ENCODE measurements around the gene S1PR4. TPM values are rescaled to one million over a fixed set of nuclear protein-coding genes. Genes with fewer than 3 reads are reported as not detected.
"Not testable (repeated sequence)": the region's sequence is repeated elsewhere in the genome, so short reads cannot be mapped to it uniquely, and the experiment has no call there.

S1PR4 gene
- total and polyA plus RNA-seq, 2 donors (not counting 1 experiment from before 2014, with no cell fraction given): 84.2 to 129 TPM

- H3K79me2 ChIP-seq (ENCODE audit: control insufficient read depth, insufficient read depth, low read length): no peaks in the 10 kb centered on the region
- H3K4me3 Mint-ChIP-seq: peak overlapping the region; percentile 73
- ChIA-PET POLR2A (no interaction called here), CTCF (interaction anchor here (1.8 kb wide), 1 partner anchor 42 kb away, joined by 9 read pairs; no protein-coding TSS in a partner anchor)
- peak; percentile 74 for ATAC-seq (ENCODE audit: low read depth)
- H3K27ac Mint-ChIP-seq: peak overlapping the region; percentile 96
- TF ChIP-seq CTCF (IDR thresholded peaks at IDR 0.05): no peak
- TF ChIP-seq EZH2 (IDR thresholded peaks at IDR 0.05; ENCODE audit: borderline replicate concordance, insufficient read depth, low read depth, low read length, poor library complexity, severe bottlenecking): no peak
- peaks cover 0 to 41% (median 24%) of the 10 kb centered on the region in 3 donors for H3K9me3 ChIP-seq (ENCODE audit: control extremely low read depth in 1 of 3, control insufficient read depth in 2 of 3, insufficient read depth in 1 of 3, low read length in 2 of 3)
- H3K9ac ChIP-seq (ENCODE audit: low read length): no peak overlapping the region
- intact Hi-C loops (cut with micrococcal nuclease): loop anchor here (2.0 to 10.0 kb wide), 2 partner anchors 17 to 893 kb away; partner anchors contain the start of gene ZBTB7A
- WGBS (ENCODE audit: insufficient coverage): 15% methylated on average over 15 of the region's 15 CpGs
- H3K4me3 ChIP-seq (ENCODE audit: control extremely low read depth in 1 of 5, extremely low read depth in 1 of 5, insufficient read depth in 1 of 5, low read depth in 2 of 5, low read length in 4 of 5): no peak overlapping the region
- no peak for DNase-seq
- peaks cover 38 to 66% of the 10 kb centered on the region in 2 donors for H3K4me1 ChIP-seq (ENCODE audit: control insufficient read depth in 2 of 2, insufficient read depth in 2 of 2, low read length in 2 of 2)
- no peak overlapping the region for H2AFZ ChIP-seq (ENCODE audit: insufficient read depth, low read depth, low read length, poor library complexity, severe bottlenecking)
- H3K4me1 Mint-ChIP-seq: peaks cover 42% of the 10 kb centered on the region
- no peaks in the 10 kb centered on the region for H3K36me3 ChIP-seq (replicated peaks in 1 of 2; ENCODE audit: control extremely low read depth in 1 of 2, control insufficient read depth in 1 of 2, extremely low read depth in 1 of 2, insufficient read depth in 2 of 2, low read length in 1 of 2)
- no peaks in the 10 kb centered on the region for H3K27me3 Mint-ChIP-seq
- H3K4me2 ChIP-seq (replicated peaks; ENCODE audit: low read depth, low read length, poor library complexity, severe bottlenecking): peak overlapping the region; percentile 54
- H3K9me3 Mint-ChIP-seq (ENCODE audit: insufficient read depth): no peaks in the 10 kb centered on the region
- H3K27me3 ChIP-seq (replicated peaks in 1 of 4; ENCODE audit: control extremely low read depth in 1 of 4, control insufficient read depth in 3 of 4, insufficient read depth in 4 of 4, low read length in 3 of 4): no peaks in the 10 kb centered on the region
- H3K27ac ChIP-seq (ENCODE audit: low read length in 2 of 2): peak overlapping the region; percentile 89 to 93
- no peaks in the 10 kb centered on the region for H4K20me1 ChIP-seq (ENCODE audit: control insufficient read depth, insufficient read depth, low read length, poor library complexity, severe bottlenecking)
Observed at GRCh38 chr19:3171894-3172672, 6.5 kb upstream of the S1PR4 start.

DNA sequence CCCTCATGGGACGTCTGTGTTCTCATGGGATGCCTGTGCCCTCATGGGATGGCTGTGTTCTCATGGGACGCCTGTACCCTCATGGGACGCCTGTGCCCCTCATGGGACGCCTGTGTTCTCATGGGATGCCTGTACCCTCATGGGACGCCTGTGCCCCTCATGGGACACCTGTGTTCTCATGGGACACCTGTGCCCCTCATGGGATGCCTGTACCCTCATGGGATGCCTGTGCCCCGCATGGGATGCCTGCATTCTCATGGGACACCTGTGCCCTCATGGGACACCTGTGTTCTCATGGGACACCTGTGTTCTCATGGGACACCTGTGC, 5.9 kb upstream of the S1PR4 start:
- POLR2A ChIA-PET: not testable (repeated sequence)

More for the DNA sequence above, 5.9 kb upstream of the S1PR4 start:
- intact Hi-C loops (cut with micrococcal nuclease): loop anchor here (2.0 to 10.0 kb wide), 2 partner anchors 18 to 892 kb away; partner anchors contain the start of gene ZBTB7A
- Mint-ChIP-seq H3K4me3 (peak overlapping the region; percentile 73), H3K27ac (peak overlapping the region; percentile 96), H3K4me1 (peaks cover 42% of the 10 kb centered on the region)
- H3K4me3 ChIP-seq (ENCODE audit: control extremely low read depth in 1 of 5, extremely low read depth in 1 of 5, insufficient read depth in 1 of 5, low read depth in 2 of 5, low read length in 4 of 5); CTCF ChIA-PET; H3K27me3 ChIP-seq (replicated peaks in 1 of 4; ENCODE audit: control extremely low read depth in 1 of 4, control insufficient read depth in 3 of 4, insufficient read depth in 4 of 4, low read length in 3 of 4); H3K79me2 ChIP-seq (ENCODE audit: control insufficient read depth, insufficient read depth, low read length); H3K9me3 Mint-ChIP-seq (ENCODE audit: insufficient read depth); H4K20me1 ChIP-seq (ENCODE audit: control insufficient read depth, insufficient read depth, low read length, poor library complexity, severe bottlenecking); H3K27me3 Mint-ChIP-seq; H2AFZ ChIP-seq (ENCODE audit: insufficient read depth, low read depth, low read length, poor library complexity, severe bottlenecking); H3K9ac ChIP-seq (ENCODE audit: low read length); ATAC-seq (ENCODE audit: low read depth); H3K36me3 ChIP-seq (replicated peaks in 1 of 2; ENCODE audit: control extremely low read depth in 1 of 2, control insufficient read depth in 1 of 2, extremely low read depth in 1 of 2, insufficient read depth in 2 of 2, low read length in 1 of 2): not testable (repeated sequence)
- peak; percentile 94 for DNase-seq
- peak overlapping the region; percentile 89 to 93 for H3K27ac ChIP-seq (ENCODE audit: low read length in 2 of 2)
- 7% methylated on average over 6 of the region's 6 CpGs for WGBS (ENCODE audit: insufficient coverage)
- H3K4me1 ChIP-seq (ENCODE audit: control insufficient read depth in 2 of 2, insufficient read depth in 2 of 2, low read length in 2 of 2): peaks cover 43 to 72% of the 10 kb centered on the region in 2 donors
- H3K4me2 ChIP-seq (replicated peaks; ENCODE audit: low read depth, low read length, poor library complexity, severe bottlenecking): peak overlapping the region; percentile 54
- peaks cover 0 to 46% (median 24%) of the 10 kb centered on the region in 3 donors for H3K9me3 ChIP-seq (ENCODE audit: control extremely low read depth in 1 of 3, control insufficient read depth in 2 of 3, insufficient read depth in 1 of 3, low read length in 2 of 3)

All from B cell (primary cell).